CD4-positive, alpha-beta memory T cell (primary cell): ENCODE data around the gene DPCD. TPM values are rescaled to one million over a fixed set of nuclear protein-coding genes. Genes with fewer than 3 reads are reported as not detected.

Experiments used
- CTCF ChIA-PET: fragments of 350-600 bp; sonication (Branson Sonifier 250); formaldehyde crosslinking; loops from one replicate; lab custom pipeline; 2021; ENCODE audit warnings: inconsistent platforms; ENCODE audit not compliant: partially characterized antibody; lab: Charles Lee
- POLR2A ChIA-PET: fragments of 350-600 bp; sonication (Branson Sonifier 250); formaldehyde crosslinking; loops from one replicate; lab custom pipeline; 2021; ENCODE audit not compliant: partially characterized antibody; lab: Charles Lee
- DNase-seq, 5 donors: peaks; one replicate each; pipeline versions ENCODE4 v3.0.0 to v3.0.0-alpha.2; 2020 to 2022; ENCODE audit warnings: mixed read lengths in 1 of 5
- H3K27ac ChIP-seq: one replicate; pipeline ENCODE4 v1.7.0; 2013; ENCODE audit warnings: low read depth, low read length
- H3K27me3 ChIP-seq: 2 replicates; pipeline ENCODE4 v1.7.0; 2013; ENCODE audit warnings: mild to moderate bottlenecking, low read length, moderate library complexity; ENCODE audit not compliant: insufficient read depth
- H3K36me3 ChIP-seq: 2 replicates; pipeline ENCODE4 v1.7.0; 2013; ENCODE audit warnings: mild to moderate bottlenecking, low read length, moderate library complexity; ENCODE audit not compliant: insufficient read depth
- H3K4me1 ChIP-seq: 2 replicates; pipeline ENCODE4 v1.7.0; 2013; ENCODE audit warnings: mild to moderate bottlenecking, low read length, moderate library complexity; ENCODE audit not compliant: insufficient read depth
- H3K4me3 ChIP-seq, 2 donors: one replicate each; pipeline ENCODE4 v1.7.0; 2013; ENCODE audit warnings: low read length in 2 of 2, mild to moderate bottlenecking in 1 of 2
- H3K9me3 ChIP-seq, 2 donors: one replicate each; pipeline ENCODE4 v1.7.0; 2013; ENCODE audit warnings: low read length in 2 of 2, control low read depth in 1 of 2; ENCODE audit not compliant: control insufficient read depth in 1 of 2
- H3K27ac Mint-ChIP-seq, 7 donors: one replicate each; pipeline ENCODE4 v1.8.0; 2020 to 2021; ENCODE audit warnings: mixed read lengths in 7 of 7, mild to moderate bottlenecking in 6 of 7, inconsistent platforms in 3 of 7, moderate library complexity in 3 of 7
- H3K27me3 Mint-ChIP-seq, 2 donors: one replicate each; pipeline ENCODE4 v1.8.0; 2020 to 2021; ENCODE audit warnings: mixed read lengths in 2 of 2
- H3K36me3 Mint-ChIP-seq, 2 donors: one replicate each; pipeline ENCODE4 v1.8.0; 2020 to 2021; ENCODE audit warnings: mixed read lengths in 2 of 2, inconsistent platforms in 1 of 2, mild to moderate bottlenecking in 1 of 2
- H3K4me1 Mint-ChIP-seq, 4 donors: one replicate each; pipeline ENCODE4 v1.8.0; 2020 to 2021; ENCODE audit warnings: mixed read lengths in 4 of 4, mild to moderate bottlenecking in 1 of 4
- H3K4me3 Mint-ChIP-seq, 8 donors: one replicate each; pipeline ENCODE4 v1.8.0; 2020 to 2021; ENCODE audit warnings: mixed read lengths in 8 of 8, mild to moderate bottlenecking in 7 of 8, moderate library complexity in 6 of 8, inconsistent platforms in 3 of 8
- H3K9me3 Mint-ChIP-seq, 8 donors: one replicate each; pipeline ENCODE4 v1.8.0; 2020 to 2021; ENCODE audit warnings: mixed read lengths in 8 of 8, mild to moderate bottlenecking in 5 of 8, inconsistent platforms in 3 of 8, moderate library complexity in 1 of 8
- intact Hi-C: fragments of 100-400 bp; cut with micrococcal nuclease; formaldehyde crosslinking; loops from one replicate; pipeline ENCODE4 v1.15.1; 2023
- polyA plus RNA-seq, 2 donors: library from polyadenylated mRNA; unstranded; fragments of 300-500 nt; fragmentation: Illumina TruSeq; gene quantifications; one replicate each; pipeline ENCODE4 v1.2.3, GENCODE V29; 2021
- total RNA-seq, 2 experiments: library from RNA; stranded (reverse); gene quantifications; one replicate each; pipeline ENCODE4 v1.2.3, GENCODE V29; 2021

DPCD gene
- total and polyA plus RNA-seq, 4 experiments from 2014 or later, result 1.0 to 1.9 (median 1.3) TPM

DNA sequence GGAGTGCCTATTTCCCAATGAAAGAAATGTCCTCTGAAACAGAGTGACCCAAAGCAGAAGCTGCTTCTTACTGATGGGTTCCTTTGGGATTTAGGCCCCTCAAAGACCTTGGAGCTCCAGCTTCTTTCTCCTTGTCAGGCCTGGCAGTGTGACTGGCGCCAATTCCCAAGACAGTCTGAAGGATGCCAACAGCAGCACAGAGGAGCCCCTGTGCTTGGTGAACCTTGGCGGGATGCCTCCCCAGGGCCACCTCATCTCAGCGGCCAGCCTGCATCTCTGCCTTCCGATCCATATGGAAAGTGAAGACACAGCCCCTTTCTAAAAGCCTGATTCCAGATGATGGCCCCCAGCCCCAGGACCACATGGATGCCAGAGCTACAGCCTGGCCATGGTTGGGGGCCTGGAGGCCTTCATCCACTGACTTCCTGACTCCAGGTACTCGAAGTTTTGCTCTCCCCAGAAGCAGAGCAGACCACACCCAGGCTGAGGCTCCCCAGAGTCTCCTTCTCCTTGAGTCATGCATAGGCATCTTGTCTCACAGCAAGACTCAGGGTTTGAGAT lies 61.5 kb downstream of the DPCD start:
- peaks cover 5 to 10% (median 10%) of the 10 kb centered on the region in 4 donors for H3K4me1 Mint-ChIP-seq
- Histone ChIP-seq H3K36me3 (peaks cover 22% of the 10 kb centered on the region), H3K4me1 (no peaks in the 10 kb centered on the region), H3K4me3 (no peak overlapping the region), H3K27ac (no peak overlapping the region), H3K9me3 (no peaks in the 10 kb centered on the region), H3K27me3 (no peaks in the 10 kb centered on the region)
- intact Hi-C loops, result no loop called here
- no peaks in the 10 kb centered on the region for H3K27me3 Mint-ChIP-seq
- no peak overlapping the region for H3K4me3 Mint-ChIP-seq
- ChIA-PET CTCF (no interaction called here), POLR2A (no interaction called here)
- no peaks in the 10 kb centered on the region for H3K9me3 Mint-ChIP-seq
- peaks cover 22 to 48% of the 10 kb centered on the region in 2 donors for H3K36me3 Mint-ChIP-seq
- peak overlapping the region in 3 of 7 donors; percentile 3 to 58 (median 53) for H3K27ac Mint-ChIP-seq
- no peak for DNase-seq

DNA sequence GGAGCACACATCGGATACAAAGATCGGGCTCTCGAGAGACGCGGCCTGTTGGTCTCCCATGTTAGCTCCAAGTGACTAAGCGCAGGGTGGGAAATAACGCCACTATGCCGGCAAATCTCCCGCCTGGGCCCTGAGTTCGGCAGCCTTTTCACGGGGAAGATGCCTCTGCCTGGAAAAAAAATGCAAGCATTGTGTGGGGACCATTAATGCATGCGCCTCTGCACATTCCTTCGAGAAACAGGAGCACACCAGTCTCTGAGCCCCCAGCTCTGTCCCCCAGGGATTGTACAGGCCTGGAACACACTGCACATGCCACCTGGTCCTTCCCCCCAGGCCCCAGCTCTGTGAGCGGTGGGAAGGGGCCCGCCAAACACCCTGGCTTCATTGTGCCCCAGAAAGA lies 62.7 kb downstream of the DPCD start:
- POLR2A ChIA-PET, result interaction anchor here (0.5 kb wide), 1 partner anchor 114 kb away, joined by 3 read pairs; no protein-coding TSS in a partner anchor
- H3K36me3 Mint-ChIP-seq, result peaks cover 23 to 47% of the 10 kb centered on the region in 2 donors

DNA sequence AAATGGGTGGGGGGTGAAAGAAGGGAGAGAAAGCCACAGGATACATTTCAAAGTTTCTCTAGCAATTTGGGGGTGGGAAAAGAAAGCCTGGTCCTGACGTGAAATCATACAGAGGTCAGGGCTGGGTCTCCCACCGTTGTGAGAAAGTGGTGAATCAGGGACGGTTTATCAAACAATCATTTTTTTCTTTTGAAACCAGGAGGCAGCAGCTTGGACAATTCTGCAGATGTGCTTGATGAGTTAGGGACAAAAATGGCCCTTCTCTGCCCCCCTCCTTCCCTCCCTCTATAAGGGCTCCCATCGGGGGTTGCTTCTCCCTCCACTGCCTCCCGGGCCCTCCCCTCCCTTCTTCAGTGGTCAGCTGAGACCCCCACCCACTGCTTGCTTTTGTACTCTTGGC lies 63.2 kb downstream of the DPCD start:
- Mint-ChIP-seq H3K9me3 (no peaks in the 10 kb centered on the region), H3K27me3 (no peaks in the 10 kb centered on the region), H3K4me3 (no peak overlapping the region), H3K27ac (no peak overlapping the region), H3K36me3 (peaks cover 26 to 49% of the 10 kb centered on the region in 2 donors), H3K4me1 (peaks cover under 1 to 19% (median 11%) of the 10 kb centered on the region in 4 donors)
- POLR2A ChIA-PET, result interaction anchor here (0.5 kb wide), 1 partner anchor 114 kb away, joined by 3 read pairs; no protein-coding TSS in a partner anchor
- H3K9me3 ChIP-seq, result no peaks in the 10 kb centered on the region
- intact Hi-C loops, result no loop called here
- H3K27me3 ChIP-seq, result no peaks in the 10 kb centered on the region
- CTCF ChIA-PET, result interaction anchor here (0.6 kb wide), 1 partner anchor 80 kb away, joined by 3 read pairs; no protein-coding TSS in a partner anchor
- no peak overlapping the region for H3K27ac ChIP-seq
- no peak for DNase-seq
- H3K4me3 ChIP-seq, result no peak overlapping the region
- H3K4me1 ChIP-seq, result no peaks in the 10 kb centered on the region
- H3K36me3 ChIP-seq, result peaks cover 32% of the 10 kb centered on the region

More for the DNA sequence above, 62.7 kb downstream of the DPCD start:
- Mint-ChIP-seq H3K4me1 (peaks cover 0 to 18% (median 10%) of the 10 kb centered on the region in 4 donors), H3K27ac (no peak overlapping the region), H3K9me3 (no peaks in the 10 kb centered on the region), H3K27me3 (no peaks in the 10 kb centered on the region), H3K4me3 (no peak overlapping the region)
- CTCF ChIA-PET, result interaction anchor here (0.6 kb wide), 1 partner anchor 80 kb away, joined by 3 read pairs; no protein-coding TSS in a partner anchor
- Histone ChIP-seq H3K36me3 (peaks cover 29% of the 10 kb centered on the region), H3K9me3 (no peaks in the 10 kb centered on the region), H3K4me1 (no peaks in the 10 kb centered on the region), H3K4me3 (no peak overlapping the region), H3K27me3 (no peaks in the 10 kb centered on the region), H3K27ac (no peak overlapping the region)
- no peak for DNase-seq
- intact Hi-C loops, result no loop called here

DNA sequence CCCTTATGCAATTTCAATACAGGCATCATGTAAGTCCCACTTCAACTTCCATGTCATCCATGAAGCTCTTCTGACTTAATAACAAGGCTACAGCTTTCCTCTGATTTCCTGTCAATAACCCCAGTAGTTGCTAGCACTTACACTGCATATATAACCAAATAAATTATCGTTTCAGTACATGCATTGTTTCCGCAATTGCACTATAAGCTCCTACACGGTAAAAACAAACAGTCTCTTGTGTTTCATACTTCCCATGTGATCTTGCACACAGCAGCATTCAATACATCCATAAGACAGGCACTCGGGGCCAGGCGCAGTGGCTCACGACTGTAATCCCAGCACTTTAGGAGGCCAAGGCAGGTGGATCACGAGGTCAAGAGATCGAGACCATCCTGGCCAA lies 65.4 kb downstream of the DPCD start:
- H3K27me3 Mint-ChIP-seq, result no peaks in the 10 kb centered on the region

DNA sequence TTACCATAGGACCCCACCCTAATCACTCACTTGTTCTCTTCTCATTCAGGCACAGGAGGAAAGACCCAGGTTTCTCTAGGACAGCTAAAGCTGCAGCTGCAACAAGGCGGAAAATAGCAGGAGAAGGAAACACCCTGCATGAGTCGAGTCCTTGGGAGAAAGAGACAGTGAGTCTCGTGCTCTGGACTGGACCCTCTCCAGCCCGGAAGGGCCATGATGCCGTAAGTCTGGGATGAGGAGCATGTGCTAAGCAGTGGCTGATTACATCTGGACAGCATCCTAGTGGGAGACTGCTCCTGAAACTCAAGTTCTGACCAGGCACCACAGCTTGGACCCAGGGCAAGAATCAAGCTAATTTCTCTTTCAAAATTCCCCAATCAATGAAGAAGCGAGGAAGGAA lies 67.4 kb downstream of the DPCD start:
- peaks cover 14% of the 10 kb centered on the region for H3K36me3 ChIP-seq
- POLR2A ChIA-PET, result no interaction called here

More for the DNA sequence above, 65.4 kb downstream of the DPCD start:
- Histone ChIP-seq H3K4me1 (no peaks in the 10 kb centered on the region), H3K27ac (no peak overlapping the region), H3K4me3 (no peak overlapping the region), H3K9me3 (no peaks in the 10 kb centered on the region), H3K27me3 (no peaks in the 10 kb centered on the region), H3K36me3 (peaks cover 20% of the 10 kb centered on the region)
- intact Hi-C loops, result no loop called here
- H3K27ac Mint-ChIP-seq, result no peak overlapping the region
- H3K9me3 Mint-ChIP-seq, result no peaks in the 10 kb centered on the region
- no peak for DNase-seq
- no peak overlapping the region for H3K4me3 Mint-ChIP-seq
- H3K4me1 Mint-ChIP-seq, result peaks cover 5 to 24% (median 16%) of the 10 kb centered on the region in 4 donors
- ChIA-PET CTCF (no interaction called here), POLR2A (no interaction called here)
- H3K36me3 Mint-ChIP-seq, result peaks cover 39 to 50% of the 10 kb centered on the region in 2 donors

DNA sequence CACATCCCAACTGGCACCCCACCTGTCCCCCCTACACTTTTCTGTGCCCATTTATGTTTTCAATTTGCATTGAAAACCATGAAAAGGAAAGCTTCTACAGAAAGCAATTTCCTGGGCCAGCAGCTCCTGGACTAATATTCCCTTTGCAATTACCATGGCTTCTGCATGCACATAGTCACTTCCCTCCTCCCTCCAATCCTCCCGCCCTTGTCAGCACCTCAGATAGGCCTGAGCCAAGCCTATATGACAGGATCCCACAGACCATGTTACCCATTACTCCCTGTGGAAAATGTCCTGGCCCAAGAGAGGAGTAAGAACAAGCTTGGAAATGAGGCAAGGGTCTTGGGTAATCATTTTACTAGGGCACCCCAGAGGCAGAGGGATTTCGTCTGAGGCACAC lies 68.8 kb downstream of the DPCD start:
- ChIA-PET POLR2A (no interaction called here), CTCF (interaction anchor here (0.6 kb wide), 1 partner anchor 127 kb away, joined by 3 read pairs; no protein-coding TSS in a partner anchor)
- H3K4me1 Mint-ChIP-seq, result peaks cover 4 to 25% (median 17%) of the 10 kb centered on the region in 4 donors
- H3K27ac Mint-ChIP-seq, result no peak overlapping the region
- Histone ChIP-seq H3K27me3 (no peaks in the 10 kb centered on the region), H3K36me3 (peaks cover 26% of the 10 kb centered on the region), H3K27ac (no peak overlapping the region), H3K9me3 (no peaks in the 10 kb centered on the region), H3K4me1 (no peaks in the 10 kb centered on the region), H3K4me3 (no peak overlapping the region)
- peaks cover 45 to 62% of the 10 kb centered on the region in 2 donors for H3K36me3 Mint-ChIP-seq
- intact Hi-C loops, result no loop called here
- no peak overlapping the region for H3K4me3 Mint-ChIP-seq
- H3K9me3 Mint-ChIP-seq, result no peaks in the 10 kb centered on the region
- no peak for DNase-seq
- no peaks in the 10 kb centered on the region for H3K27me3 Mint-ChIP-seq

More for the DNA sequence above, 67.4 kb downstream of the DPCD start:
- peaks cover 2 to 22% (median 11%) of the 10 kb centered on the region in 4 donors for H3K4me1 Mint-ChIP-seq
- no peaks in the 10 kb centered on the region for H3K9me3 Mint-ChIP-seq
- DNase-seq, result no peak
- H3K4me3 Mint-ChIP-seq, result no peak overlapping the region
- no peaks in the 10 kb centered on the region for H3K27me3 Mint-ChIP-seq
- H3K36me3 Mint-ChIP-seq, result peaks cover 38 to 52% of the 10 kb centered on the region in 2 donors
- Histone ChIP-seq H3K4me1 (no peaks in the 10 kb centered on the region), H3K27me3 (no peaks in the 10 kb centered on the region), H3K27ac (no peak overlapping the region), H3K4me3 (no peak overlapping the region), H3K9me3 (no peaks in the 10 kb centered on the region)
- intact Hi-C loops, result no loop called here
- peak overlapping the region in 1 of 7 donors; percentile 58 for H3K27ac Mint-ChIP-seq
- CTCF ChIA-PET, result no interaction called here

DNA sequence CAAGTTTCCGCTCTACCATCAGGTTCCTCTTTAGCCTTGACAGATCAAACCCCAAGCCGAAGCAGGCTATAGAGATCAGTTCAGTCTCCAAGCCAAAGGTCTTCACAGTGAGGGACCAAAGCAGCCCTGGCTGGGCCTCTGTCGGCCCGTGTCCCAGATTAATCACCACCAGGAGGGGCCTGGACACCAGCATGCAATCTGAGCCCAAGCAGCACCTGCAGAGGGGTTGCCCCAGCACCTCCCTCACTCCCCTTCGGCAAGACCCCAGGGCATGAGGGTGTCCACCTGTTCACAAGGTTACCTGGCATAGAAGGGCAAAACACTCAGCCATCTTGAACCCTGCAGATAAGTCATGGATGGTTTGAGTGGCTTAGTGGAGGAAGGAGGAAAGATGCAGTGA lies 70.9 kb downstream of the DPCD start:
- Mint-ChIP-seq H3K36me3 (peaks cover 61 to 83% of the 10 kb centered on the region in 2 donors), H3K27me3 (no peaks in the 10 kb centered on the region), H3K9me3 (no peaks in the 10 kb centered on the region), H3K4me3 (no peak overlapping the region), H3K4me1 (peaks cover 4 to 32% (median 20%) of the 10 kb centered on the region in 4 donors), H3K27ac (peak overlapping the region in 1 of 7 donors; percentile 18)
- no peak overlapping the region for H3K27ac ChIP-seq
- DNase-seq, result no peak
- no peaks in the 10 kb centered on the region for H3K27me3 ChIP-seq
- CTCF ChIA-PET, result no interaction called here
- POLR2A ChIA-PET, result no interaction called here
- H3K4me1 ChIP-seq, result no peaks in the 10 kb centered on the region
- peaks cover 46% of the 10 kb centered on the region for H3K36me3 ChIP-seq
- intact Hi-C loops, result no loop called here
- no peak overlapping the region for H3K4me3 ChIP-seq
- H3K9me3 ChIP-seq, result no peaks in the 10 kb centered on the region
